NOMO-1 (cell line): ENCODE data around the gene ADGRE3.

ENCODE experiments used
- DNase-seq, 2 experiments: peaks; one replicate each; lab custom pipeline; 2025; ENCODE audit not compliant: unreplicated experiment in 2 of 2; lab: John Stamatoyannopoulos, UW

The ADGRE3 gene

DNA sequence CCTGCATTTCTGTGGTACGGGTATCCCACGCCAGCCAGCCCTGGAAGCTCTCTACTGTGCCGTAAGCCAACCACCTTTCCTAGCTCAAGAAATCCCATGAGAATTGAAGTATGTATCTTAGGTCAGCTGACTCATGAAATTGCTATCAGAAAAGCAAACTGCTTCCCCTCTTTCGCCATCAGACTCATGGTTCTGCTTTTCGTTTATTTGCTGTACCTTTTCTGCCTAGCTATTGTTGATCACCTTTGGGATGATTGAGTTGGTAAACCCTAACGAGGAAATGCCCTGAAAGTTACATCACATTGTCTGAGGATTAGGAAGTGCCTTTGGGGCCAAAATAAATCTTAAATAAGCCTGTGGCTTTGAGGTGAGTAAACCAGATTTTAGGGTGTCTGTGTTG lies at the start of gene ADGRE3:
TSS of gene ADGRE3 (minus strand) at position 81 of the 400 bp plus-strand sequence. CDS start at position 7, 74 bp downstream.
- peak; percentile 74 to 95 for DNase-seq

DNA sequence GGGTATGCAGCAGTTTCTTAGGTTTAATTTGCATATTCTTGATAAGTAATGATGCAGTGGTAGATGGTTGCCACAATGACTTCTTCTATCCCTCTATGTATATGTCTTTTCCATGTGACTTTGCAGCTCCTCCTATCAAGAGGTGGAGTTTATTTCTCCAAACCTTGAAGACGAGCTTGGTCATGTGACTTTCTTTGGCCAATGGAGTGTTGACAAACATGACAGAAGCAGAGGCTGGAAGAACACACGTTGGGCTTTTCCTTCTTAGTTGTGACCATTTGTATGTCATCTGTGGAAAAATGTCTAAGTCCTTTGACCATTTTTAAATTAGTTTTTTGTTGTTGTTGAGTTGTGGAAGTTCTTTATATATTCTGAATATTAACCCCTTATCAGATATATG lies 47.5 kb upstream of the ADGRE3 start:
- DNase-seq = no peak

DNA sequence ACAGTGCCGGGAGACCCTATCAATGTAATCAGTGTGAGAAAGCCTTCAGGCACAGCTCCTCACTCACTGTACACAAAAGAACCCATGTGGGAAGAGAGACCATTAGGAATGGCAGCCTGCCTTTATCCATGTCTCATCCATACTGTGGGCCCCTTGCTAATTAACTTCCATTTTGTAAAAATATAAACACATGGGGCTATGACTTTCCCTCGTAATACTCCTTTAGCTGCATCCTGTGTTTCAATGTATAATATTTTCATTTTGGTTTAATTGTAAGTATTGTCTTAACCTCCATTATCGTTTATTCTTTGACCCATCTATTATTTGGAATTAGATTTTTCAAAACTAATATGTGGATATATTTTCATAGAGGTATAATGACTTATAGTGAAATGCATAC lies 44.5 kb upstream of the ADGRE3 start:
- DNase-seq = no peak

GRCh38 chr19:14718522-14719116 lies 44.0 kb upstream of the ADGRE3 start:
- DNase-seq = peak in 1 of 2 experiments; percentile 1

- no peak for DNase-seq
These were observed 41.2 kb upstream of the ADGRE3 start for GRCh38 chr19:14715841-14716240.

DNA sequence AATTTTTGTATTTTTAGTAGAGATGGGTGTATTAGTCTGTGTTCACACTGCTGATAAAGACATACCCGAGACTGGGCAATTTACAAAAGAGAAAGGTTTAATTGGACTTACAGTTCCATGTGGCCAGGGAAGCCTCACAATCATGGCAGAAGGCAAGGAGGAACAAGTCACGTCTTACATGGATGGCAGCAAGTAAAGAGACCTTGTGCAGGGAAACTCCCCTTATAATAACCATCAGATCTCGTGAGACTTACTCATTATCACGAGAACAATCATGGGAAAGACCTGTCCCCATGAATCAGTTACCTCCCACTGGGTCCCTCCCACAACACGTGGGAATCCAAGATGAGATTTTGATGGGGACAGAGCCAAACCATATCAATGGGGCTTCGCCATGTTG lies 29.8 kb upstream of the ADGRE3 start:
- DNase-seq = no peak

GRCh38 chr19:14703833-14704232 lies 29.2 kb upstream of the ADGRE3 start:
- no peak for DNase-seq

DNA sequence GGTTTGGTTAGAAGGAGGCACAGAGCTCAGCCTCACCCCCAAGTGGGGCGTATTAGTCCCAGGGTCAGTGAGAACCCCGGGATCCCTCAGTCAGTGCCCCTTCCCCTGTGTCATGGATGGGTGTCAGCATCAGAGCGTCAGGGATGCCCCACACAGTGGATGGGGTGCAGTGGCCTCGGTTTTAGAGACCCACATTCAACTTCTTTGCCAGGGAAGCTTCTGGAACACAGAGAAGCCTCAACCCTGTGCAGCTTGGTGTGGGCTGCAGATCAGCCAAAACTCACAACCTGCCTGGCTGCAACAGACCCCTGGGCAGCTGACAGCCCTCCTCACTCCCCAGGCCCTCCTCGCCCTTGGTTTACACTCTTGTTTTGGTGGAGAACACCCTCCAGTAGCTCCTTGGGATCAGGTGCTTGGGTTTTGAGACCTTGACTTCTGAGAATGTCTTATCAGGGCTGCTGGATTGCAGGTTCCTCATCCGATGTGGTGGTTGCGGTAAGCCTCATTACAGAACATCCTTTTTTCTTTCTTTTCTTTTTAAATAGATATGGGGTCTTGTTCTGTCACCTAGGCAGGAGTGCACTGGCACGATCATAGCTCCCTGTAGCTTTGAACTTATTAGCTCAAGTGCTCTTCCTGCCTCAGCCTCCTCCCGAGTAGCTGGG lies 26.2 kb upstream of the ADGRE3 start:
- DNase-seq = no peak

DNA sequence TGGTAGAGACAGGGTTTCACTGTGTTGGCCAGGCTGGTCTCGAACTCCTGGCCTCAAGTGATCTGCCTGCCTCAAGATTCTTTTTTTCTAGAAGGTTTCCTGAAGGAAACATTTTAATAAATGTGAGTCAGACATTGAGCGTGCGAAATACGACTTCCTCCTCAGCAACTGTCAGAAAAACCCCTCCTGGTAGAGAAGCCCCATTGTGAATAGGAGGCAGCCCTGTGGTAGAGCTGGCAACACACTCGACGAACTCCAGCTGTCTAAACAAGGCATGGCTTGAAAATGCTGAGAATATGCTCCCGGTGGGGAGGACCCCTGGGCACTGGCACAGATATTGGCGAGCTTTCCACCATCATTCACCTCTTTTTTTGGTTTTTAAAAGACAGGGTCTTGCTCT lies 25.0 kb upstream of the ADGRE3 start:
- DNase-seq = no peak

DNA sequence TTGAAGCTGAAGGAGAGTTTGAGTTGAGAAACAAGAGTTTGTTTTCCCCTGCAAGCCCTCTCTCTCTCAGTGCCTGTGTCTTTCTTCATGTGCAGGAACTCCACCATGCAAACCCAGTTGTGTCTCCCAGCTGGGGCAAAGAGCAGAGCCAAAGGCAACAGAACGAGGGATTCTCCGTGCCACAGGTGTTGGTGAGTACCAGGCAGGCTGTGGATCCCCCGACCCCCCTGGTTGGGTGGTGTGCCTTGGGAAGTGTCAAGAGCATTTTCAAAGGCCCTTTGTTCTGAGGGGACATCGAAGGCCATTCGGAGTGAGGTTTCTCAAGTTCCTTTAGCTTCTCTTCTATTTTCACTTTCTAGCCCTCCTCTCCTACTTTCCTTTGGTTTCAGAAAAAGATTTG lies 20.8 kb upstream of the ADGRE3 start:
- no peak for DNase-seq

GRCh38 chr19:14694641-14695266 lies 20.1 kb upstream of the ADGRE3 start:
- no peak for DNase-seq

DNA sequence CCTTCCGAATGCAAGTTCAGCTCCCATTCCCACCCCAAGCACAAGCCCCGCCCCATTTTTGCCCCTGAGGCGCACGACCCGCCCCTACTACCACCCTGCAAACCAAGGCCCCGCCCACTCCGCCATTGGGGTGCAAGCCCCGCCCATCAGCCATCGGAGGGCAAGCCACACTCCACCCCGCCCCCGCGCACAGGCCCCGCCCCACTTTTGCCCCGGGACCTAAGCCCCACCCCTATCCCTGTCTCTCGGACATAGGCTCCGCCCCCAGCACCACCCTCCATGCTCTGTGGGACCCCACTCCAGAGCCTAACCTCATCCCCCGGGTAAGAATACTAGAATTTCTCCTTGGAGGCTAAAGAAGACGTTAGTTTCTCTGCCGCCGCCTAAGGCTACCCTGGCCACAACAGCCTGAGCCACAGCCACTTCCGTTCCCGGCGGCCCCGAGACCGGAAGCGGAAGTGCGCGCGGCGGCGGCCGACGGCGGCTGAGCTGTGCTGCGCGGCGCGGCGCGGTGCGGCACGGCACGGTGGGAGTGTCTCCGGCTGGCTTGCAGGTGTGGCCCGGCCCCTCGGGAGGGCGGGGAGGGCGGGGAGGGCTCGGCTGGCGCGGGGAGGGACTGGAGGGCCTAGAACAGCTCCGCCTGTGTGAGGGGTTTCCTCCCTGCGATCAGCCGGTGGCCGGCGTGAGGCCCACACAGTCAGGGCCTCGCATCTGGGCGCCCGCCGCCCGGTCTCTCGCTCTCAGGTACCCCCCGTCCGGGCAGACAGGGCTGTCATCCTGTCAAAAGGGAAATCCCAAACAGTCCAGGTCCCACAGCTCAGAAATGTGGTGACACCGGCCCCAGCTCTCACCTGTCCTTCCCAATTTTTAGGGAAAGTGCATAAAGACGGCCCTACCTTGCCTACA lies 15.2 kb upstream of the ADGRE3 start, which contains the start of gene ZNF333:
TSS of gene ZNF333 (plus strand) at position 451 of the 906 bp plus-strand sequence. CDS start 3,444 bp downstream, outside the sequence.
- DNase-seq = peak; percentile 93

DNA sequence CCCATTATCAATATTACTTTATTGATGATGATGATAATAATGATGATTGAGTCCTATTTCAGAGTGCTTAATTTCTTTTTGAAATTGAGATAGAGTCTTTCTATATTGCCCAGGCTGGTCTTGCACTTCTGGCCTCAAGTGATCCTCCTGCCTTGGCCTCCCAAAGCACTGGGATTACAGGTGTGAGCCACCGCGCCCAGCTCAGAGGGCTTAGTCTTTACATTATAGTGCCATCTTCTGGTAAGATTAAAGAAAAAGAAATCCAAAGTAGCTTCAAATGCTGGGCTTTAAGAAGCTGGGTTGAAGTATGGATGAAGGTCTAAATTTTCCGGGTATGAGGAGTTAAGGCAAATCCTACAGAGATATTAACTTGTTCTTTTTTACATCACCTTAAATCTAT lies 11.8 kb upstream of the ADGRE3 start:
- peak; percentile 27 to 45 for DNase-seq

DNA sequence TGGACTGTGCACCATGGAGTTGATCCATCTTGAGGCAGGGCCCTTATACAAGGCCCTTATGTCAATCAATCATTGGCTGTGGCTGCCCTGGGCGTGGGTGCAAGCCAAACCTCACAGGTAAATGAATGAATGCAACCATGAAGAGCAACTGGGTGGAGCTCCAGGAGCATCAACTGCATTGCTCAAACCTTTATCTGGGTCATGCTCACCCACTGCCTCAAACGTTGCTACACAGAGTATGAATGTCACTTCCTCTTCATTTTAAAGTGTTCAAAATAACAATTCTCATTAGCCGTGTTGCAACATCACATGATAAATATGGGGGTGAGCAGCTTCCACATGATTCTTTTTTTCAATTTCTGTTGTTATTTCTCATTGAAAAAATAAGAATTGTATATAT lies 8.8 kb upstream of the ADGRE3 start:
- peak; percentile 81 to 94 for DNase-seq

DNA sequence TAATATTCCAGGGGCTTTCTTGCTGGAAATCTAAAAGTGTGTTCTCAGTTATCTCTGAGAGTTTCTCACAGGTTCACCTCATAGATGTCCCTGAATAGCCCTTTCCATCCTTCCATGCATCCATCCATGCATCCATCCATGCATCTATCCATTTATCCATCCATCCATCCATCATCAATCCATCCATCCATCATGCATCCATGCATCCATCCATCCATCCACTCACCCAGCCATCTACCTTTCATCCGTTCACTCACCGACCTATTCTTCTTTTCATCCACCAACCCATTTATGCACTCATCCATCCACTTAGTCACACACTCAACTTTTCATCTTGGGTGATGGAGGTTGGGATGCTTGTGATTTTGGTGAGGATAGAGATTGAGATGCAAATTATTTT lies 7.4 kb upstream of the ADGRE3 start:
- no peak for DNase-seq

DNA sequence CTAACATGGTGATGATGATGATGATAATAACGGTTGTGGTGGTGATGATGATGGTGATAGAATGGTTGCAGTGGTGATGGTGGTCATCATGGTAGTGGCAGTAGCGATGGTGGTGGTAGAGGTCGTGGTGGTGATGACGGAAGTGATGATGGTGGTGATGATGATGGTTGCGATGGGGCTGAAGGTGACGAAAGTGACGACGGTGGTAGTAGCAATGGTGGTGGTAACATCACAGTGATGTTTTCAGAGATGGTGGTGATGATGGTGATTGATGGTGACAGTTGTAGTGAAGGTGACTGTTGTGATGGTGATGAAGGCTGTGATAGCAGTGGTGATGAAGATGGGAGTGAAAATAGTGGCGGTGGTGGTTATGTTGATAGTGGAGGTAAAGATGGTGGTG lies 3.6 kb upstream of the ADGRE3 start:
- no peak for DNase-seq

- DNase-seq = no peak
These were observed 2.8 kb upstream of the ADGRE3 start for GRCh38 chr19:14677464-14677863.

GRCh38 chr19:14676762-14677161 lies 2.1 kb upstream of the ADGRE3 start:
- DNase-seq = no peak

- peak in 1 of 2 experiments; percentile 33 for DNase-seq
These were observed 1.6 kb downstream of the ADGRE3 start for GRCh38 chr19:14673088-14673487.

GRCh38 chr19:14672188-14672872 lies 2.3 kb downstream of the ADGRE3 start:
- peak; percentile 58 to 80 for DNase-seq
